ENCODE data around the gene ERF. TPM values are rescaled to one million over a fixed set of nuclear protein-coding genes. Genes with fewer than 3 reads are reported as not detected.

The ERF gene
- total and polyA plus RNA-seq, 2 experiments from 2014 or later = 24.4 to 47.1 TPM

- DNase-seq (ENCODE audit: low spot score) = peak; percentile 99
- Histone ChIP-seq H4K20me1 (ENCODE audit: insufficient read depth, poor library complexity, severe bottlenecking) (peaks cover 36% of the 10 kb centered on the region), H2AFZ (no peak overlapping the region), H3K9me3 (ENCODE audit: low read depth) (no peaks in the 10 kb centered on the region), H3K27me3 (no peaks in the 10 kb centered on the region), H3K4me3 (peak overlapping the region; percentile 20), H3K4me1 (ENCODE audit: insufficient read depth) (peaks cover 51% of the 10 kb centered on the region), H3K9me2 (replicated peaks; ENCODE audit: insufficient read depth) (no peaks in the 10 kb centered on the region), H3K4me2 (peak overlapping the region; percentile 94), H3K36me3 (replicated peaks; ENCODE audit: insufficient read depth, low read depth) (no peaks in the 10 kb centered on the region), H3K27ac (peak overlapping the region; percentile 99), H3K79me2 (peaks cover 56% of the 10 kb centered on the region)
- 10% methylated on average over 21 of the region's 74 CpGs for WGBS (ENCODE audit: low lambda C conversion rate, missing lambda C conversion rate)
- TF ChIP-seq EZH2 (IDR thresholded peaks at IDR 0.05; ENCODE audit: borderline replicate concordance) = no peak
- TF ChIP-seq CTCF (IDR thresholded peaks at IDR 0.05; ENCODE audit: poor library complexity) = no peak
- TF ChIP-seq EZH2phosphoT487 (IDR thresholded peaks at IDR 0.05; ENCODE audit: low read depth, severe bottlenecking, unreplicated experiment) = no peak
Observed at GRCh38 chr19:42283188-42284065, 28.5 kb upstream of the ERF start.

GRCh38 chr19:42282819-42283187 lies 27.9 kb upstream of the ERF start:
- Histone ChIP-seq H3K9me3 (ENCODE audit: low read depth) (no peaks in the 10 kb centered on the region), H3K27ac (peak overlapping the region; percentile 99), H3K27me3 (no peaks in the 10 kb centered on the region), H3K9me2 (replicated peaks; ENCODE audit: insufficient read depth) (no peaks in the 10 kb centered on the region), H3K79me2 (peaks cover 58% of the 10 kb centered on the region), H3K4me3 (peak overlapping the region; percentile 20), H3K4me2 (peak overlapping the region; percentile 94), H4K20me1 (ENCODE audit: insufficient read depth, poor library complexity, severe bottlenecking) (peaks cover 32% of the 10 kb centered on the region), H3K4me1 (ENCODE audit: insufficient read depth) (peaks cover 57% of the 10 kb centered on the region), H2AFZ (no peak overlapping the region), H3K36me3 (replicated peaks; ENCODE audit: insufficient read depth, low read depth) (no peaks in the 10 kb centered on the region)
- WGBS (ENCODE audit: low lambda C conversion rate, missing lambda C conversion rate) = 52% methylated on average over 4 of the region's 4 CpGs
- TF ChIP-seq EZH2phosphoT487 (IDR thresholded peaks at IDR 0.05; ENCODE audit: low read depth, severe bottlenecking, unreplicated experiment) (no peak), EZH2 (IDR thresholded peaks at IDR 0.05; ENCODE audit: borderline replicate concordance) (no peak), CTCF (IDR thresholded peaks at IDR 0.05; ENCODE audit: poor library complexity) (no peak)
- no peak for DNase-seq (ENCODE audit: low spot score)

GRCh38 chr19:42281827-42282762 lies 27.2 kb upstream of the ERF start:
- H3K4me1 ChIP-seq (ENCODE audit: insufficient read depth) = peaks cover 64% of the 10 kb centered on the region
- no peaks in the 10 kb centered on the region for H3K36me3 ChIP-seq (replicated peaks; ENCODE audit: insufficient read depth, low read depth)
- H3K9me3 ChIP-seq (ENCODE audit: low read depth) = no peaks in the 10 kb centered on the region
- peak overlapping the region; percentile 99 for H3K27ac ChIP-seq
- H3K79me2 ChIP-seq = peaks cover 60% of the 10 kb centered on the region
- no peaks in the 10 kb centered on the region for H3K9me2 ChIP-seq (replicated peaks; ENCODE audit: insufficient read depth)
- H4K20me1 ChIP-seq (ENCODE audit: insufficient read depth, poor library complexity, severe bottlenecking) = peaks cover 26% of the 10 kb centered on the region
- WGBS (ENCODE audit: low lambda C conversion rate, missing lambda C conversion rate) = 25% methylated on average over 7 of the region's 7 CpGs
- peak; percentile 78 for DNase-seq (ENCODE audit: low spot score)
- H2AFZ ChIP-seq = no peak overlapping the region
- TF ChIP-seq EZH2phosphoT487 (IDR thresholded peaks at IDR 0.05; ENCODE audit: low read depth, severe bottlenecking, unreplicated experiment) = no peak
- H3K4me3 ChIP-seq = no peak overlapping the region
- peak overlapping the region; percentile 94 for H3K4me2 ChIP-seq
- H3K27me3 ChIP-seq = no peaks in the 10 kb centered on the region
